Right atrium auricular region (tissue), 2 donors: Measurements from ENCODE around the gene EPHA6. TPM values are rescaled to one million over a fixed set of nuclear protein-coding genes. Genes with fewer than 3 reads are reported as not detected.
"Not testable (repeated sequence)": the region's sequence is repeated elsewhere in the genome, so short reads cannot be mapped to it uniquely, and the experiment has no call there.

ENCODE experiments used
- DNase-seq: peaks from one replicate; pipeline ENCODE4 v3.0.0-alpha.2; 2019; ENCODE audit warnings: low spot score
- H3K27ac ChIP-seq, 2 donors: fragments of 200-600 bp; sonication (generic); 1 replicate in 1 of 2; 2 replicates in 1 of 2; pipeline ENCODE4 v1.5.1; 2016 to 2019
- H3K27me3 ChIP-seq, 2 donors: fragments of 200-600 bp; sonication (generic); one replicate each; pipeline versions ENCODE4 v1.5.1 to v1.6.0; 2017 to 2019
- H3K36me3 ChIP-seq: fragments of 200-600 bp; sonication (generic); one replicate; pipeline ENCODE4 v1.5.1; 2016
- H3K4me1 ChIP-seq, 2 donors: fragments of 200-600 bp; sonication (generic); one replicate each; pipeline versions ENCODE4 v1.5.1 to v1.6.0; 2017 to 2019
- H3K4me3 ChIP-seq, 2 donors: fragments of 200-600 bp; sonication (generic); 1 replicate in 1 of 2; 2 replicates in 1 of 2; pipeline ENCODE4 v1.5.1; 2017 to 2019; ENCODE audit warnings: mild to moderate bottlenecking in 1 of 2, moderate library complexity in 1 of 2
- H3K9me3 ChIP-seq, 2 donors: fragments of 200-600 bp; sonication (generic); one replicate each; pipeline ENCODE4 v1.5.1; 2019
- total RNA-seq, 2 donors: library from RNA; depleted of rRNA; stranded (reverse); fragments of >200 nt; gene quantifications; one replicate each; pipeline ENCODE4 v1.1.0, GENCODE V29; 2016
- TF ChIP-seq, protein P1 (sequence below), 2 donors: fragments of 200-600 bp; sonication (generic); IDR thresholded peaks; one replicate each; pipeline ENCODE4 v1.5.1; 2019; ENCODE audit warnings: antibody characterized with exemption in 2 of 2

Gene EPHA6
- total RNA-seq, 2 donors from 2014 or later: 0.22 to 0.35 TPM

DNA sequence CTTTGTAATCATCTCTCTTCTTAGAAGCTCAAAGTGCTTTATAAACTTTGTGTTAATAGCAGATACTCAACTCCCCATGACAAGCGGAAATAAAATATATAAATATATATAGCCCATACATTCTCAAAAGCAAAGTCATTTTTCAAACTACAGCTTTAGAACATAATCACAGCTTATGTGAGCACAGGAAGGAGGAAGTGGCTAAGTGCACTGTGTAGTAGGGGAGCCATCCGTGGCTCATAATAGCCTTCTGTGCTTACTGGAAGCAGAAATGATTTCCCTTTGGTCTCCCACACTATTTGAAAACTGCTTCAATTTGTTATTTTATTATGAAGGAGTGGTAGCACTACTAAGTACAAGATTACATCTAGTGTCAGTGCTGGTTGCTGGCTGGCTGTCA is 798.7 kb downstream of the EPHA6 start:
- H3K4me3 ChIP-seq: no peak overlapping the region

DNA sequence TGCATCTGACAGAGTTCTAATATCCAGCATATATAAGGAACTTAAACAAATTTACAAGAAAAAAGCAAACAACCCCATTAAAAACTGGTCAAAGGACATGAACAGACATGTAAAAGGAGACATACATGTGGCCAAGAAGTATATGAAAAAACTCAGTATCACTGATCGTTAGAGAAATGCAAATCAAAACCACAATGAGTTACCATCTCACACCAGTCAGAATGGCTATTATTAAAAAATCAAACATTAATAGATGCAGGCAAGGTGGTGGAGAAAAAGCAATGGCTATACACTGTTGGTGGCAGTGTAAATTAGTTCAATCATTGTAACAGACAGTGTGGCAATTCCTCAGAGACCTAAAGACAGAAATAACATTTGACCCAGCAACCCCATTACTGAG is 806.1 kb downstream of the EPHA6 start:
- H3K4me3 ChIP-seq, H3K36me3 ChIP-seq, H3K4me1 ChIP-seq, DNase-seq, H3K27ac ChIP-seq, H3K27me3 ChIP-seq, H3K9me3 ChIP-seq: not testable (repeated sequence)

More for the DNA sequence above, 798.7 kb downstream of the EPHA6 start:
- H3K27me3 ChIP-seq: no peaks in the 10 kb centered on the region
- peaks cover 0 to 6% of the 10 kb centered on the region in 2 donors for H3K9me3 ChIP-seq
- H3K36me3 ChIP-seq: no peaks in the 10 kb centered on the region
- no peak overlapping the region for H3K27ac ChIP-seq
- no peak for DNase-seq
- no peaks in the 10 kb centered on the region for H3K4me1 ChIP-seq
- TF ChIP-seq, protein P1, sequence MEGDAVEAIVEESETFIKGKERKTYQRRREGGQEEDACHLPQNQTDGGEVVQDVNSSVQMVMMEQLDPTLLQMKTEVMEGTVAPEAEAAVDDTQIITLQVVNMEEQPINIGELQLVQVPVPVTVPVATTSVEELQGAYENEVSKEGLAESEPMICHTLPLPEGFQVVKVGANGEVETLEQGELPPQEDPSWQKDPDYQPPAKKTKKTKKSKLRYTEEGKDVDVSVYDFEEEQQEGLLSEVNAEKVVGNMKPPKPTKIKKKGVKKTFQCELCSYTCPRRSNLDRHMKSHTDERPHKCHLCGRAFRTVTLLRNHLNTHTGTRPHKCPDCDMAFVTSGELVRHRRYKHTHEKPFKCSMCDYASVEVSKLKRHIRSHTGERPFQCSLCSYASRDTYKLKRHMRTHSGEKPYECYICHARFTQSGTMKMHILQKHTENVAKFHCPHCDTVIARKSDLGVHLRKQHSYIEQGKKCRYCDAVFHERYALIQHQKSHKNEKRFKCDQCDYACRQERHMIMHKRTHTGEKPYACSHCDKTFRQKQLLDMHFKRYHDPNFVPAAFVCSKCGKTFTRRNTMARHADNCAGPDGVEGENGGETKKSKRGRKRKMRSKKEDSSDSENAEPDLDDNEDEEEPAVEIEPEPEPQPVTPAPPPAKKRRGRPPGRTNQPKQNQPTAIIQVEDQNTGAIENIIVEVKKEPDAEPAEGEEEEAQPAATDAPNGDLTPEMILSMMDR (IDR thresholded peaks at IDR 0.05): no peak

- no peak for DNase-seq
- no peak overlapping the region for H3K27ac ChIP-seq
- H3K4me1 ChIP-seq: no peaks in the 10 kb centered on the region
- H3K9me3 ChIP-seq: no peaks in the 10 kb centered on the region
- no peaks in the 10 kb centered on the region for H3K36me3 ChIP-seq
- no peak overlapping the region for H3K4me3 ChIP-seq
- TF ChIP-seq, protein P1 (IDR thresholded peaks at IDR 0.05): no peak
- H3K27me3 ChIP-seq: no peaks in the 10 kb centered on the region
Measured at GRCh38 chr3:97636465-97636864, 822.1 kb downstream of the EPHA6 start.

DNA sequence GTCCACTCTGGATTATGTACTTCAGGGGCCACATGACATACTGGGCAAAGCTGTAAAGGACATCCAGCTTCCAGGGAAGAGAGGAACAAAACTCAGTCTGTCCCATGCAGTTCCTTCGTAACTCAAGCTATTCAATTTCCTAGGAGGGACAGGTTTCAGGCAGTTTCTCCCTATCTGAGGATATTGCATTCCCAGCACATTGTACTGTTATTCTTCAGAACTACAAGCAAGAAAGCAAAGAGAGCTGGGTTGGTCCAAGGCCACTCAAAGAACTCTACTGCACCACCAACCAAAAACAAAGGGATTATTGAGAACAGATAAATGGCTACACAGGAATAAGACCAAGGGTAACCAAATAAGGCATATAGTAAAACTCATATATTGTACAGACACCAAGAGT is 832.5 kb downstream of the EPHA6 start:
- TF ChIP-seq, protein P1 (IDR thresholded peaks at IDR 0.05): no peak
- Histone ChIP-seq H3K27me3 (no peaks in the 10 kb centered on the region), H3K4me3 (no peak overlapping the region), H3K27ac (no peak overlapping the region), H3K36me3 (no peaks in the 10 kb centered on the region), H3K4me1 (no peaks in the 10 kb centered on the region), H3K9me3 (no peaks in the 10 kb centered on the region)
- DNase-seq: no peak

DNA sequence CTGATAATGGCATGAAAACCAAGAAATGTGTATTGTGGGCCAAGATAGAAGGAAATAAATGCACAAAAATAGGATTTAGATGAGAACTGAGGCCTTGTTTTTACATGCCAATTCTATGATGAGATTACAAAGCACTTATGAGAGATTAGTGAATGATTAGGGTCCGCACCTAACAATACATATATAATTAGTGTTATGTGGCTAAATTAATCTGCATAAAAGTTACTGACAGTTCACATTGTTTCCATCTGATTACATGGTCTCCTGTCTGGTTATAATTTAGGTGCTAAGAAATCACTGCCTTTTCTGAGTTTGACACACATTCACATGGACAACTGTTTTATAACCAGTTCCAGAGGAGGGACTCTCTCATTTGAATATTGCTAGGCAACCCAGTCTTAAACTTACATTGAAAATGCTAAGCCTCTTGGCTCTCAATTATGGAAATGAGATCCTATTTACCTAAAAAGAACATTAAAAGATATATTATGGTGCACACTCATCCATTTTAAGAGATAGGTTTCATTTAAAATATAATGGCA is 833.1 kb downstream of the EPHA6 start:
- no peak overlapping the region for H3K27ac ChIP-seq
- no peak for DNase-seq
- H3K4me1 ChIP-seq: no peaks in the 10 kb centered on the region
- no peaks in the 10 kb centered on the region for H3K9me3 ChIP-seq
- no peaks in the 10 kb centered on the region for H3K27me3 ChIP-seq
- H3K36me3 ChIP-seq: no peaks in the 10 kb centered on the region
- no peak overlapping the region for H3K4me3 ChIP-seq
- TF ChIP-seq, protein P1 (IDR thresholded peaks at IDR 0.05): no peak

- H3K27me3 ChIP-seq: no peaks in the 10 kb centered on the region
- H3K9me3 ChIP-seq: no peaks in the 10 kb centered on the region
- H3K36me3 ChIP-seq: no peaks in the 10 kb centered on the region
- H3K27ac ChIP-seq: no peak overlapping the region
- DNase-seq: no peak
- H3K4me1 ChIP-seq: no peaks in the 10 kb centered on the region
- H3K4me3 ChIP-seq: no peak overlapping the region
- TF ChIP-seq, protein P1 (IDR thresholded peaks at IDR 0.05): no peak
Measured at GRCh38 chr3:97655971-97656370, 841.6 kb downstream of the EPHA6 start.
